Midbrain (tissue), 1 donor: ENCODE results near the gene STARD10.
"Not testable (repeated sequence)": the region's sequence is repeated elsewhere in the genome, so short reads cannot be mapped to it uniquely, and the experiment has no call there.

Experiments
- DNase-seq: peaks from one replicate; lab custom pipeline; 2025; lab: John Stamatoyannopoulos, UW

The STARD10 gene

GRCh38 chr11:72793425-72794367 is at the start of gene STARD10:
Gene STARD10, minus strand, starts transcription at chr11:72794047. Its CDS starts 12,866 bp downstream, at chr11:72781181.
- peak; percentile 98 for DNase-seq

GRCh38 chr11:72842653-72843330 is 48.9 kb upstream of the STARD10 start:
- DNase-seq = no peak

- DNase-seq = no peak
Measured at GRCh38 chr11:72842126-72842525, 48.3 kb upstream of the STARD10 start.

- DNase-seq = no peak
Measured at GRCh38 chr11:72841397-72841796, 47.5 kb upstream of the STARD10 start.

- DNase-seq = no peak
Measured at GRCh38 chr11:72840780-72841179, 46.9 kb upstream of the STARD10 start.

- DNase-seq = no peak
Measured at GRCh38 chr11:72838691-72839305, 45.0 kb upstream of the STARD10 start.

- no peak for DNase-seq
Measured at GRCh38 chr11:72836111-72836510, 42.3 kb upstream of the STARD10 start.

GRCh38 chr11:72834905-72835304 is 41.1 kb upstream of the STARD10 start:
- no peak for DNase-seq

GRCh38 chr11:72833811-72834493 is 40.1 kb upstream of the STARD10 start:
- DNase-seq = peak; percentile 57

GRCh38 chr11:72833083-72833733 is 39.4 kb upstream of the STARD10 start:
- no peak for DNase-seq

- no peak for DNase-seq
Measured at GRCh38 chr11:72832301-72833082, 38.6 kb upstream of the STARD10 start.

- DNase-seq = peak; percentile 90
Measured at GRCh38 chr11:72831521-72832300, 37.9 kb upstream of the STARD10 start.

GRCh38 chr11:72829884-72830533 is 36.2 kb upstream of the STARD10 start:
- no peak for DNase-seq

- no peak for DNase-seq
Measured at GRCh38 chr11:72829178-72829577, 35.3 kb upstream of the STARD10 start.

- no peak for DNase-seq
Measured at GRCh38 chr11:72828692-72829101, 34.9 kb upstream of the STARD10 start.

- DNase-seq = no peak
Measured at GRCh38 chr11:72828081-72828567, 34.3 kb upstream of the STARD10 start.

GRCh38 chr11:72827656-72828055 is 33.8 kb upstream of the STARD10 start:
- DNase-seq = not testable (repeated sequence)

GRCh38 chr11:72826942-72827480 is 33.2 kb upstream of the STARD10 start:
- DNase-seq = no peak
